ENCODE measurements around the gene DDX1. TPM values are rescaled to one million over a fixed set of nuclear protein-coding genes. Genes with fewer than 3 reads are reported as not detected.
"Not testable (repeated sequence)": the region's sequence is repeated elsewhere in the genome, so short reads cannot be mapped to it uniquely, and the experiment has no call there.

DDX1 gene
- total RNA-seq, 1 donor from 2014 or later = 68.6 TPM

DNA sequence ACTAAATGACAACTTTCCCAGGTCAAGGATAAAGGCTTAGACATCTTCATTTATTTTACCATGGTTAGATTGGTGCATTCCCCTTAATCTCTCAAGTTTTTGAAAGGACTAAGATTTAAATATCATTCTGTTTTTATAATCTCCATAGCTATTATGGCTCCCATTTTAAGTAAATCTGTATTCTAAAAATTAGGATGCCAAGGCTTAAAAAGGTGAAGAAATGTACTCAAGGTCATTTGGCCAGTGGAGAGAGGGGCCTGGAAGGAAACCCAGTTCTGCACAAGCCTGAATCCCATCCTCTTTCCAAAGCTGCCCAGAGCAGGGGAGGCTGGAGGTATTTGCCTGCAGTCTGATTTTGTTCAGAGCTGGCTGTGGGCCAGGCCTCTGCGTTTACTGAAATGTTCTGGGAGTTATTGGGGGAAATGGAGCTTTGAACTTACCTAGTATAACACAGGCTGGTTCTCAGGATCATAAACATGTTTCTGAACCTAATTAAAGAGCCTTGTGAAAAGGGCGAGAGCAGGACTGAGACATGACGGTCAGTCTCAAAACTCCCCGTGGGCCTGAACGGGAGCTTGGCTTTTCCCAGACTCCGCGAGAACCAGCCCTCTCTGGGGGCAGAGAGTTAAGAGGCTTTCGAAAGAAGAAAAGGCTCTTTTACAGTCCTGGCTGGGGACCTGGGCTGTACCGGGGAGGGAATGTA, 85.6 kb downstream of the DDX1 start:
- ATAC-seq = no peak

DNA sequence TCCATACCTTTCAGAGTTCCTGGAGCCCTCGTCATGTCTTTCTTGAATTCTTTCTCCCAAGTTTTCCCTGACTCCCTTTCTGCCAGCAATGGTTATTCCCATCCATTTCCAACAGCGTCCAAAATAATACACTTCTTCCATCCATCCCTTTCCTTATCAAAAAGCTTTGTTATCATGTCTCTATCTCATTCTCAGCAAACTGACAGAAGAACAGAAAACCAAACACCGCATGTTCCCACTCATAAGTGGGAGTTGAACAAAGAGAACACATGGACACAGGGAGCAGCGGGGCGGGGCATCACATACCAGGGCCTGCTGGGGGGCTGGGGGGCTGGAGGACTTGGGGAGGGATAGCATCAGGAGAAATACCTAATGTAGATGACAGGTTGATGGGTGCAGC, 86.7 kb downstream of the DDX1 start:
- intact Hi-C loops (cut with DNase I) = no loop called here
- TF ChIP-seq, protein P1, sequence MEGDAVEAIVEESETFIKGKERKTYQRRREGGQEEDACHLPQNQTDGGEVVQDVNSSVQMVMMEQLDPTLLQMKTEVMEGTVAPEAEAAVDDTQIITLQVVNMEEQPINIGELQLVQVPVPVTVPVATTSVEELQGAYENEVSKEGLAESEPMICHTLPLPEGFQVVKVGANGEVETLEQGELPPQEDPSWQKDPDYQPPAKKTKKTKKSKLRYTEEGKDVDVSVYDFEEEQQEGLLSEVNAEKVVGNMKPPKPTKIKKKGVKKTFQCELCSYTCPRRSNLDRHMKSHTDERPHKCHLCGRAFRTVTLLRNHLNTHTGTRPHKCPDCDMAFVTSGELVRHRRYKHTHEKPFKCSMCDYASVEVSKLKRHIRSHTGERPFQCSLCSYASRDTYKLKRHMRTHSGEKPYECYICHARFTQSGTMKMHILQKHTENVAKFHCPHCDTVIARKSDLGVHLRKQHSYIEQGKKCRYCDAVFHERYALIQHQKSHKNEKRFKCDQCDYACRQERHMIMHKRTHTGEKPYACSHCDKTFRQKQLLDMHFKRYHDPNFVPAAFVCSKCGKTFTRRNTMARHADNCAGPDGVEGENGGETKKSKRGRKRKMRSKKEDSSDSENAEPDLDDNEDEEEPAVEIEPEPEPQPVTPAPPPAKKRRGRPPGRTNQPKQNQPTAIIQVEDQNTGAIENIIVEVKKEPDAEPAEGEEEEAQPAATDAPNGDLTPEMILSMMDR (IDR thresholded peaks at IDR 0.05) = no peak
- DNase-seq = no peak
- no peaks in the 10 kb centered on the region for H3K36me3 ChIP-seq
- H3K27ac ChIP-seq = no peak overlapping the region
- no peaks in the 10 kb centered on the region for H3K4me1 ChIP-seq
- no peaks in the 10 kb centered on the region for H3K27me3 ChIP-seq
- no peak overlapping the region for H3K4me3 ChIP-seq
- no peak for ATAC-seq
- H3K9me3 ChIP-seq = no peaks in the 10 kb centered on the region

More for the DNA sequence above, 85.6 kb downstream of the DDX1 start:
- no peaks in the 10 kb centered on the region for H3K9me3 ChIP-seq
- no peak overlapping the region for H3K27ac ChIP-seq
- no peak overlapping the region for H3K4me3 ChIP-seq
- H3K4me1 ChIP-seq = no peaks in the 10 kb centered on the region
- intact Hi-C loops (cut with DNase I) = no loop called here
- no peaks in the 10 kb centered on the region for H3K27me3 ChIP-seq
- TF ChIP-seq, protein P1 (IDR thresholded peaks at IDR 0.05) = no peak
- DNase-seq = no peak
- no peaks in the 10 kb centered on the region for H3K36me3 ChIP-seq

DNA sequence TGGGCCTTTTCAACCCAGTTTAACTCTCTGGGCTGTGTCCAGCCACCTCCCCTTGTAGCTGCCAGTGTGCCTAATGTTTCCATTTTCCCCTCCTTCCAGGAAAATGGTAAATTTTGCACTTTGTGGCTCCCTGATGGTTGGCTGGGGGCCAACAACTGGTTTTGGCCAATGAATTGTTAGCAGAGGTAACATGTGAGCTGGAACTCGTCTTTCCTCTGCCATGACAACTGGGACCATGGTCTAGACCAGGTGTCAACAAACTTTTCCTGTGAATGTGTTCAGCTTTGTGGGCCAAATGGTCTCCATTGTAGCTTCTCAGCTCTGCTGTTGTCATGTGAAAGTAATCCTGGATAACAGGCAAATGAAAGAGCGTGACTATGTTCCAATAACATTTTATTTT, 87.2 kb downstream of the DDX1 start:
- TF ChIP-seq, protein P1 (IDR thresholded peaks at IDR 0.05) = no peak
- intact Hi-C loops (cut with DNase I) = no loop called here
- DNase-seq (no peak), ATAC-seq (no peak)
- Histone ChIP-seq H3K27me3 (no peaks in the 10 kb centered on the region), H3K4me1 (no peaks in the 10 kb centered on the region), H3K27ac (no peak overlapping the region), H3K36me3 (no peaks in the 10 kb centered on the region), H3K4me3 (no peak overlapping the region), H3K9me3 (no peaks in the 10 kb centered on the region)

DNA sequence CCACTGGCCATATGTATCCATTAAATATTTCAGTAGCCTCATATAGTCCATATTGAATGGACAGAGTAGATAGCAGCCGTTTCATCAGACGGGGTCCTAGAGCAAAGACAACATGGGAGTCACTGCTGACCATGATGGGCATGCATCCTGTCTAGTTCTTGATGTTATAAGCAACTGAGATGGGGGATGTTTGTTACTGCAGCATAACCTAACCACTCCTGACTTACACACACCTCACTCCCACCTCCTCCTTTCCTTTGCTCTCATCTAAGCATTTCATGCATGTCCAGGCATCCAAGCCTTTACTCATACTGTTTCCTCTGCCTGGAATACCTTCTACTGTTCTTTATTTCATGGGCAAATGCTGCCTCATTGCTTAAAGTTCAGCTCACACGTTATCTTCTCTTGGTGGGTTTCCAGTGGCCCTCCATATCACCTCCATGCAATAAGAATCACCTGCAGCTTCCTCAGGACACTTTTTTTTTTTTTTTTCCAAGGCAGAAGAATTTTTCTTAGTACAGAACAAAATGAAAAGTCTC, 87.8 kb downstream of the DDX1 start:
- DNase-seq (no peak), ATAC-seq (no peak)
- TF ChIP-seq, protein P1 (IDR thresholded peaks at IDR 0.05) = no peak
- intact Hi-C loops (cut with DNase I) = no loop called here
- no peaks in the 10 kb centered on the region for H3K4me1 ChIP-seq
- no peaks in the 10 kb centered on the region for H3K27me3 ChIP-seq
- no peaks in the 10 kb centered on the region for H3K9me3 ChIP-seq
- no peaks in the 10 kb centered on the region for H3K36me3 ChIP-seq
- H3K27ac ChIP-seq = no peak overlapping the region
- no peak overlapping the region for H3K4me3 ChIP-seq

DNA sequence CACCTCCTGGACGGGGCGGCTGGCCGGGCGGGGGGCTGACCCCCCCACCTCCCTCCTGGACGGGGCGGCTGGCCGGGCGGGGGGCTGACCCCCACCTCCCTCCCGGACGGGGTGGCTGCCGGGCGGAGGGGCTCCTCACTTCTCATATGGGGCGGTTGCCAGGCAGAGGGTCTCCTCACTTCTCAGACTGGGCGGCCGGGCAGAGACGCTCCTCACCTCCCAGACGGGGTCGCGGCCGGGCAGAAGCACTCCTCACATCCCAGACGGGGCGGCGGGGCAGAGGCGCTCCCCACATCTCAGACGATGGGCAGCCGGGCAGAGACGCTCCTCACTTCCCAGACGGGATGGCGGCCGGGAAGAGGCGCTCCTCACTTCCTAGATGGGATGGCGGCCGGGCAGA, 88.5 kb downstream of the DDX1 start:
- H3K4me1 ChIP-seq; H3K27ac ChIP-seq; H3K27me3 ChIP-seq; H3K36me3 ChIP-seq; DNase-seq; intact Hi-C loops (cut with DNase I); H3K4me3 ChIP-seq; H3K9me3 ChIP-seq; ATAC-seq: not testable (repeated sequence)

Other genes starting within 250 kb of the DDX1 start
- gene NBAS, start 30.5 kb upstream of the DDX1 start, total RNA-seq = 38.8 TPM